ENCODE data around the gene DUSP15.
"Not testable (repeated sequence)": the region's sequence is repeated elsewhere in the genome, so short reads cannot be mapped to it uniquely, and the experiment has no call there.

Gene DUSP15, protein sequence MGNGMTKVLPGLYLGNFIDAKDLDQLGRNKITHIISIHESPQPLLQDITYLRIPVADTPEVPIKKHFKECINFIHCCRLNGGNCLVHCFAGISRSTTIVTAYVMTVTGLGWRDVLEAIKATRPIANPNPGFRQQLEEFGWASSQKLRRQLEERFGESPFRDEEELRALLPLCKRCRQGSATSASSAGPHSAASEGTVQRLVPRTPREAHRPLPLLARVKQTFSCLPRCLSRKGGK
- total RNA-seq, result 0 reads per million in 3 experiments

GRCh38 chr20:31869942-31870725 is at the start of gene DUSP15, which contains the start of gene TTLL9:
DUSP15 (minus strand) TSS chr20:31870527; CDS start chr20:31870337, 190 bp downstream.
TTLL9 (plus strand) TSS chr20:31870634; CDS start chr20:31871127, 493 bp downstream.
- no peak for DNase-seq

DNA sequence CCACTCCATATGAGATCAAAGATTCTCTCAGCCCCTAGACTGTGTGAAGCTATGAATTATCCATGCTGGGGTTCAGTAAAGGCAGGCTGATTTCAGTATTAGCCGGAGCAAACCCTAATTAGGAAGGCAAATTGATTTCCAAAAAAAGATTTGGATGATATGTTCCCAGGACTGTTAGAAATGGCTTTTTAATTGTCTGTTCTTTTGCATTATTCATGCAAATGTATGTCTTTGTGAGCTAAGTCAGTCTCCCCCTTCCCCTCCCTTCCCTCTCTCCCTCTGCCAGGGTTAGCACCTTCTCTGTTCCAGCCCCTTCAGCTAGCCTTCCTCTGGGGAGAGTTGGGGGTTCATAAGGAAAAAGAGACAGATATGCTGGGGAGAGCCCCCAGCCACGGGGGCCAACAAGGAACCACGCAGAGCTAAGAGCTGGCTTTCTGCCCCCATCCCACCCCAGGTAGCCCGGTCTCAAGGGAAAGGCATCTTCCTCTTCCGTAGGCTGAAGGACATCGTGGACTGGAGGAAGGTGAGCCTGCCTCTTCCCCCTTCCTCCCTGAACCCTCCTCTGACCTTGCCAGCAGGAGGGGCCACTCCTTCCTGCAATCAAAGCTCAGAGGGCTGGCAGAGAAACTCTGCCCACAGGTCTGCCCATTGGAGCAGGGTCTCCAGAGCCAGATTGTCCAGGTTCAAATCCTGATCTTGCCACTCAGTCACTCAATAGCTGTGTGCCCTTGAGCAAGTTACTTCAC is 49.3 kb upstream of the DUSP15 start:
- DNase-seq, result no peak

DNA sequence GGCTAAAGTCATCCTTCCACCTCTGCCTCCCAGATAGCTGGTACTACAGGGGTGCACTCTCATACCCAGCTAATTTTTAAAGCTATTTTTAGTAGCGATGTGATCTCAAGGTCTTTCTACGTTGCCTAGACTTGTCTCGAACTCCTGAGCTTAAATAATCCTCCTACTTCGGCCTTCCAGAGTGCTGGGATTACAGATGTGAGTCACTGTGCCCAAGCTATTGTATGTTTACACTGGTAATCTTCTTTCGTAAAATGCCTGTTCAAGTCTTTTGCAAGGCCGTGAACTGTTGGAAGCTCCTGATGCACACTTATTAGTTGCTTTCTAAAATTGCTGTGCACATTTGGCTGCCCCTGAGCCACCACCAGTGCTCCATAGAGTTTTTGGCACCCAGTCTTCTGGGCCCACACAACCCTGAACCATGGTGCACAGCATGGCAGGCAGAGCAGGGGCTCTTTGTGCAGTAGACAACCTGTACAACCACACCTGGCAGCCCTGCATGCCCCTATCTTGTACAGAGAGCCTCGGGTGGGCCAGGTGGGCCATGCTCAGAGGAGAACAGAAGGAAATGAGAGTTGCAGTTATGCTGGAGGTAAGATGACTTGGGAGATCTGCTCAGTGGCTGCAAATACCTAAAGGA is 48.3 kb upstream of the DUSP15 start:
- DNase-seq, result no peak

DNA sequence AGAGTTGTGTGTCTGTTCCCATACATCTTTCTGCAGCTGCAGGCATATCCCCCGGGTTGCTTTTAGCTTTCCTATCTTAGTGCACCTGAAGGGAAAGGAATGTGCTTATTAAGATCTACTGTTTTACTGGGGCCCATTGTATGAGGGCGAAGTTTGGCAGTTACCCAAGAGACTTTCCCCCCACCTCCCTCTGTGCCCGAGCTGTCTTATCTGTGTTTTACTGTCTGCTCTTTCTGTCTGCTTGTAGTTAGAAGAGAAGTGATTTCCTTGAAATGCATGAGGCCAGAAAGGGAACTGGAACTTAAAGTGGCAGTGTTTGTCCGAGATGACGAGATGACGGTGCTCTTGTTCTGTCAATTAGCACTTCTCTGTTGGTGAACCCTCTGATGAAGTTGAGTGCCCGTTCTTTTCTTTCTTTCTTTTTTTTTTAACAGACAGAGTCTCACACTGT is 47.7 kb upstream of the DUSP15 start:
- not testable (repeated sequence) for DNase-seq

GRCh38 chr20:31916708-31917107 is 46.4 kb upstream of the DUSP15 start:
- DNase-seq, result no peak

GRCh38 chr20:31915491-31916280 is 45.4 kb upstream of the DUSP15 start:
- no peak for DNase-seq

GRCh38 chr20:31914170-31914569 is 43.8 kb upstream of the DUSP15 start:
- no peak for DNase-seq

DNA sequence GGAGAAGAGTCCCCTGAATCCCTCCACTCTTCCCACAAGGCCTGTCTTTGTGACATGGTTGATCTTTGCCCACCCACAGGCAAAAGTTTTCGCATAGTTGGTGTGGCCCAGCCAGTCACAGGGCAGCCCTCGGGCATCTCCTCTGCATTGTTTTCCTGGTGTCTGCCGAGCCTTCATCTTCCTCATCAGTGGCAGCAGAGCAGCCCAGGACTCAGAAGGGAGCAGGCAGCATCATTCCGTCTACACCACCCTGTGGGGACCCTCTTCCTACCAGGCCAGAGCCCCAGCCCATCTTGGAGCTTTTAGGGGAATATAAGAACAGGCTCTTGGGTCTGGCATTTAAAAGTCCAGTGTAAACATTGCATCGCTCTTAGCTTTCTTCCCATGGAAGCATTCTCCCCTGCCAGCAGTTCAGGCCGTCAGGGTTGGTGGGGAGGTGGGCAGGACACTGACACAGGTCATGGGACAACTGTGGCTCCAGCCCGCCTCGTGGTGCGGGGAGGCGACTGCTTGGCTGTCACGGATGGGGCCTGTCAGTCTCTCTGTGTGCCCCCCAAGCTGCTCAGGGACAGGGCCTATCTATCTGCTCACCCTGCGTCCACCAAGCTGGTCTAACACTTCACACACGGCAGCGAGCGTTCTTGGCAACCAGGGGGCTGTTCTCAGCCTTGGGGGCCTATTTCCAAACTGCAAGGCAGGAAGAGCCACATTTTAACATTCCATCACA is 43.3 kb upstream of the DUSP15 start:
- DNase-seq, result no peak

DNA sequence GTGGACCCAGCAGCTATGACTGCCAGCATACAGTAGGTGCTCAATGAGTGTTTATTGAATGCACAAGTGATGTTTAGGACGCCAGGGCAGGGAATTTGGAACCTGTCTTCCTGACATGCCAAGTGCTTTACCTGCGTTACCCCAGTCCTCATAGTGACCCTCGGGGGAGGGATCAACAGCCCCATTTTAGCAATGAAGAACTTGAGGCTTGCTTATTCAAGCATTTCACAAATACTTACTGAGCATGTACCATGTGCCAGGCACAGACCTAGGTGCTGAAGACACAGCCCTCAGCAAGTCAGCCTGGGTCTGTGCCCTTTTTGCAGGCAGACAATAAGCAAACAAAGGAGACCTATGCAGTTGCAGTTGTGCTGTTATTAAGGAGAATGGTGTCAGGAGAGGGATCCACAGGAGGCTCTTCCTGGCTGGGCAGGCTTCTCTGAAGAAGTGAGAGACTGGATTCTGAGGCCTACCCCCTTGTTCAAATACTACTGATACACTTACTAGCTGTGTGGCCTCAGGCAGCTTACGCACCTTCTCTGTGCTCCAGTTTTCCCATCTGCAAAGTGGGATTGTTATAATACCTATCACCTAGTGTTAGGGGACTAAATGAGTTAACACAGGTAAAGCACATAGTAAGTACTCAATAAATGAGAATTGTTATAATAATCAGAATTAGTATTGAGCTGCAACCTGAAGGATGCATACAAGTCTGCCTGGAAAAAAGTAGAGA is 39.9 kb upstream of the DUSP15 start:
- DNase-seq, result no peak

DNA sequence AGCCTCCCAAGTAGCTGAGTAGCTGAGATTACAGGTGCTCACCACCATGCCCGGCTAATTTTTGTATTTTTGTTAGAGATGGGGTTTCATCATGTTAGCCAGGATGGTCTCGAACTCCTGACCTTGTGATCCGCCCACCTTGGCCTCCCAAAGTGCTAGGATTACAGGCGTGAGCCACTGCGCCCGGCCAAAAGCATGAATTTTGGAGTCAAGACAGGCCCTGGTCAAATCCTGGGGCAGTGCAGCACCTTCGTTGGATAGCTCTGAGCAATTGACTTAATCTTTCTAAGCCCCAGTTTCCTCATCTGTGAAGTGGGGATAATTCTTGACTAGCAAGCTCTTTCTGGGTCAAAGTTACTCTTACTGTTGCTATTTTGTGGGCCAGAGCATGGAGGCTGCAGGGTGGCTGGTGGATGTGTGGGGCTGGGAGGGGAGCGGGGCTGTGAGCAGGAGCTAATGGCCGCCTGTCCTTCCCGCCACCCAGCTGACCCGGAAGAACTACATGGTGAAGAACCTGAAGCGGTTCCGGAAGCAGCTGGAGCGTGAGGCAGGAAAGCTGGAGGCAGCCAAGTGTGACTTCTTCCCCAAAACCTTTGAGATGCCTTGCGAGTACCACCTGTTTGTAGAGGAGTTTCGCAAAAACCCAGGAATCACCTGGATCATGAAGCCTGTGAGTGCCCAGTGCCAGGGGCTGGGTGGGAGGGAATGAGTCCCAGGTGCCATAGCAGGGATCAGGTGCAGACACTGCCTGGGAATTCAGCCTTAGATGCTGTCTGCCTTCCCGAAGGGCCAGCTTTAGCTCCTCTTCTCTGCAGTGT is 39.1 kb upstream of the DUSP15 start:
- DNase-seq, result no peak

DNA sequence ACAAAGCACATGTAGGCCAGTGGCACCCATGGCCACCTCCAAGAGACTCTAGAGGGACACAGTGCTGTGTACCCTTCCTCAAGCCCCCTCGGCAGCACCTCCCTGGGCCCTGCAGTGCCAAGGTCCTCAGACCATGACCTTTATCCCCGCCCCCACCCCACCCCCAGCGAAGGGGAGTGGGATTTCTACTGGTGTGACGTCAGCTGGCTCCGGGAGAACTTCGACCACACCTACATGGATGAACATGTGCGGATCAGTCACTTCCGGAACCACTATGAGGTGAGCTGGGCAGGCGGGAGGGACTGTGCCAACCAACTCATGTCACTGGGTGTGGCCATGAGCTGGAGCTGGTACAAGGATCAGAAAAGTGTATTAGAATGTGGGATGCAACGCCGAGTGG is 38.1 kb upstream of the DUSP15 start:
- DNase-seq, result no peak

DNA sequence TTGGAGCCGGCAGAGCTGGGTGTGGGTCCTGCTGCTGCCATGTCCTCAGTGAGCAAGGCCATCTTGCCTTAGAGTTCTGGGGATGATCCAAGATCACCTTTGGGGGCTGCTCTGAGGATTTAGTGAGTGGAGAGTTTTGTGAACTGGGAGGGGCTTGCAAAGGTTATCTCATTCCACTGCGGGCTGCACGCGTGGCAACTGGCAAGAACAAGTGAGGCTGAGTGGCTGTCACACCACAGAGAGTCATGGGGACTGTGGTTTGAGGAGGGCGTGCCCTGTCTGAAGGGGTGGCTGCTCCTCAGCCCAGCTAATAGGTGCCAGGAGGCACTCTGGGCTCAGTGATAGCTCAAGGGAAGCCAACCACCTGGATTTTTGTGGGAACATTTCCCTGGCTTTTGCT is 37.7 kb upstream of the DUSP15 start:
- no peak for DNase-seq

GRCh38 chr20:31907046-31907445 is 36.7 kb upstream of the DUSP15 start:
- DNase-seq, result no peak

GRCh38 chr20:31906001-31906400 is 35.7 kb upstream of the DUSP15 start:
- DNase-seq, result no peak

DNA sequence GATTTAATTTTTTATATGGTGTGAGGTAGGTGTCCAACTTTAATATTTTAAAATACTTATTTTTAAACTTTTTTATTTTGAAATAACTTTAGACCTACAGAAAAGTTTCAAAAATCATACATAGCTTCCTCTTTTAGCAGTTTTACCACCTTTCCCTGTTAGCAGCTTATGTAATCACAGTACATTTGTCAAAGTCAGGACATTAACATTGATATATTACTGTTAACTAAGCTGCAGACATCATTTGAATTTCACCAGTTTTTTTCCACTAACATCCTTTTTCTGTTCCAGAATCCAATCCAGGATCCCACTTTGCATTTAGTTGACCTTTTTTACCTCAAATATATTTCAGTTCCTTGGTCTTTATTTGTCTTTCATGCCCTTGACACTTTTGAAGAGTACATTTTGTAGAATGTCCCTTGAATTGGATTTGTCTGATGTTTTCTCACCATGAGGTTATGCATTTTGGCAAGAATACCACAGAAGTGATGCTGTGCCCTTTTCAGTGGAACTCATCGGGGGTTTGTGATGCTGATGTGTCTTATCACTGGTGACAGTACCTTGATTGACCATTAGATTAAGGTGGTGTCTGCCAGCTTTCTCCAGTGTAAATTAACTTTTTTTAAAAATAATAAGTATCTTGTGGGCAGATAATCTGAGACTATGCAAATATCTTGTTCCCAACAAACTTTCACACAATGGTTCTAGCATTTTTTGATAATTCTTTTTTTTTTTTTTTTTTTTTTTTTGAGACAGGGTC is 33.5 kb upstream of the DUSP15 start:
- DNase-seq, result no peak

GRCh38 chr20:31901615-31902014 is 31.3 kb upstream of the DUSP15 start:
- DNase-seq, result no peak

DNA sequence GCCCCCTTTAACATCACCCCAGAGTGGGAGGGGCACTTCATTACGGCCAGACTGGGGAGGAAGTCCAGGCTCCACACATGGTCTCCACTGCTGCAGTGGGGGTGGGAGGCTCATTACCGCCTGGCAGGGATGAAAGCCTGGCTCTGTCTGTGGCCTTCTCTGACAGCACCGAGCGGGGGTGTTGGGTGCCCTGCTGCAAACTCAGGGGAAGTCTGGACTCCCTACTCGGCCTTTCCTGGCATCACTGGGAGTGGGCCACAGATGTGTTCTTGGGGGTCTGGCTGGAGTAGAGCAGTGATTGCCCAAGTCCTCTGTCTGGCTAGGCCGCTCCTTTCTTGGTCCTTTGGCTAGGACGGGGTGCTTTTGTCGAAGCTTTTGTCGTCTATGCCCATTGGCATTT is 27.2 kb upstream of the DUSP15 start:
- no peak for DNase-seq

GRCh38 chr20:31896049-31896448 is 25.7 kb upstream of the DUSP15 start:
- DNase-seq, result no peak
